Activated T-helper 1 cell treated with anti-CD3 and anti-CD28 coated beads, Interleukin-2, amount 50 U/mL, for 16 hours (primary cell): Measurements from ENCODE around the gene ATP11C.

Experiments used
- DNase-seq, 2 donors: peaks; one replicate each; pipeline ENCODE4 v3.0.0-alpha.2; 2020; ENCODE audit warnings: low read depth in 1 of 2, low spot score in 1 of 2

ATP11C gene

DNA sequence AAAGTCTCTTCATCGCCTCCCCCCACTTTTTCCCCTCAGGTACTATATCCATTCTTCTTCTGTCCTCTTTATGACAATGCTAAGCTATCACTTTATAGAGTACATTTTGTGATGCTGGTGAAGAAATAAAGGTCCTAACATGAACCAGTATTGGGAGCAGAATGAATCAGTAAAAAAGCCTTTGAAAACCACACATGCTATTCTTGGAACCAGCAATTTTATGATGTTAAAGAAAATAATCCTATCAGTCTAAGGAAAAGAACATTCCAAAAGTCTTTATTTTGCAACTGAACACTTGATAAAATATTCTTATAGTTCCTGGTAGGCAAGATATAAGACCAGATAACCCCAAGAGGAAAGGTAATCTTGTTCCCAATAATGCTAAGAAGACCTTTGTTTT lies 117.1 kb downstream of the ATP11C start:
- DNase-seq: no peak

DNA sequence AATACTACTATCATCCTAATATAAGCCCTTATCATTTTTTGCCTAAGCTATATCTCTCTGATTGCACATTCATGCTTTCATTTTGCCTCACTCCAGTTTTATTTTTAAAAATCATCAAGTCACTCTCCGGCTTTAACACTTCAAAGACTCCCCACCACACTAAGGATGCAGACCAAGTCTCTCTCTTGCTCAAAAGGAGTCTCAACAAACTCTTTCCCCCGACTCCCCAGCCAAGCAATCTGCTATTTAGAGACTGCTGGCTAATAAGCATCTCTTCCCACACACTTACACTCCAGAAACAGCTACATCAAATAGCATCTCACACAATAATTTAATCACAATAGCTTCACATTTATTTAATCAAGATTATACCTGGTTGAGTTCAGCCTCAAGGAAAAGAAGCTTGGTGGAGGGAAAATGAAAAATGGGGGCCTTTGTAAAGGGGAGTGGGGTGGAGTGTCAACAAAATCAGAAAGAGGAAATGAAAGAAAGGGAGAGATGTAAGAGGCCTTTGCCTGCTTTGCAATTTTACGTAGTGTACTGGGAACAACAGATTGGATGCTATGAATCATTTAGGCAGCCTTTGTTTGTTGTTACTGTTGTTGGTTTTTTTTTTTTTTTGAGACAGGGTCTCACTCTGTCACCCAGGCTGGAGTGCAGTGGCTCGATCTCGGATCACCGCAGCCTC lies 120.8 kb downstream of the ATP11C start:
- no peak for DNase-seq

DNA sequence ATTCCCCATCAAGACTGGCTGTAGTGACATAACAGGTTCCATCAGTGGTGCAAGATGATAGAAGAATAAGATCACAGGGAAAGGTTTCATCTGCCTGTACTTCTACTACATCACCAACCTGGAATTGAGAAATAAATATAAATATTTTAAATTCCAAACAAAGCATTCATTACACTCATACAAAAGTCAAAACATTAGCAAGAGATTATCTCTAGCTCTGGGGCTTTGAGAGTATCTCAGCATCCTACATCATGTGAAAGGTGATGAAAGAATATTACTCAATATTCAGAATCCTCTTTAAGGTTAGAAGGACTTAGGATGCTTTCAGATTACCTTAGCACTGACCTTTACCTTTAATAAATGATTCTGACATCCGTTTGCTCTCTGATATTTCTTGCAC lies 128.4 kb downstream of the ATP11C start:
- no peak for DNase-seq

DNA sequence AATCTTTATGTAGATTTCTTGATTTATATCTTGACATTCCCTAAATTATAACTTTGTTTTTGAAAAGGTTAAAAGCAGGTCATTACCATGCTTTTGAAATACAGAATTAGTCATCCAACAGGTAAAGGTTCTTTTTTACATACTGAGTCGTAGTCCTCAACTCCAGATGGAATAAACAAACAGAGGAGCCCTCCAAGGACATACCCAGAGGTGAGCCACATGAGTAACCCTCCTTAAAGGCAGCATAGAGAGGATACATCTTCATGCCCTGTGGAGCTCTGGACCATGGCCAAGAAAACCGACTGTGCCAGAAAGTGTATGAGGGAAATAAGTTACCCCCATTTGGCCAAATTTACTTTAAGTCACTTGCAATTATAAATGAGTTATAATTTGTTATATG lies 129.6 kb downstream of the ATP11C start:
- DNase-seq: no peak

DNA sequence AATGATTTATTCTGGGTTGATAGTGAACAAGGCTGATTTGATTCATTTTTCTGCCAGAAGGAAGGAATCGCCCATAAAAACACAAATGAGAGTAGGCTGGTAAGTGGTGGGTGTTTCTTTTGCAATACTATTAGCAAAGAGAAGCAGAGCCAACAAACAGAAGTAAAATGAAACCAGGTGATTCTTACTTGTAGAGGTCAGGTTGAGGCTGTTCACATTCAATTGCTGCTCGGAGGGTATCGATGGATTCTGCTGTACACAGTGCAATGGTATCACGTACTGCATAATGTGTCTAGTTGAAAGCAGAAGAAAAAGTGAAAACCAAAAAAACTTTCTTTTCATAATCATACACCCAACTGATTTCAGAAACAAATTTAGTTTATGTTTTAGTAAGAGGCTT lies 130.8 kb downstream of the ATP11C start:
- no peak for DNase-seq

DNA sequence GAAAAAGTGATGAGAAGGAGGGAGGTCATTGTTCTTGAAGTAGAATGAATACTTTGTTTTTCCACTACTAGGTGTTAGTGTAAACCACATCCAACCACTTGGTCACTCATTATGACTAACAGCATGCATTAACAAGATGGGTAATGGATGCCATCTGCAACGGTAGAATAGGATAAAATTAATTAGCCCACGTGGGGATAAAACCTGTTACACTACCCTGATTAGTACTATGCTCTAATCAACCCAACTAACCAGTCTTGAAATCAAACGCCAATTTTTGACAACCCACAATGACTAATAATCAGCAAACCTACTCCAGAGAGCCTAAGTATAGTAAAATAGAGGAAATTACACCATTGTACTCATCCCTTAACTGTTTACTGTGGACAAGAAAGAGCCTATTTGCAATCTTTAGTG lies 131.4 kb downstream of the ATP11C start:
- DNase-seq: no peak

DNA sequence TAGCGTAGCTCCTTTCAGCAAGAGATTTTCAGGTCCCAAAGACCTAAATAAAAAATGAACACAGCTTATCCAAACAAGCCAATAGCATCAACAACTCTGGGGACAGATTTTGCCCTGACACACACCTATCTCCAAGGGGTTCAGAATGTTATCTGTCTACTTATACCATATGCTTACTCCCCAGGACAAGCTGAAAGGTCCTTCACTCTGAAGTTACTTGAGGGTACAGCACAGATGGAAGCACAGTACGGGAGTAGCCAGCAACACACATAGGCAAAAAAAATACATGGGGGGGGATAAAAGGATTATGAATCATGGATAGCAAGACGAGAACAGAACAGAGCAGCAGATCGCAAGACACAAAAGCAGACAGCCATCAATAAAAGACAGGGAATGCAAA lies 134.2 kb downstream of the ATP11C start:
- DNase-seq: no peak

DNA sequence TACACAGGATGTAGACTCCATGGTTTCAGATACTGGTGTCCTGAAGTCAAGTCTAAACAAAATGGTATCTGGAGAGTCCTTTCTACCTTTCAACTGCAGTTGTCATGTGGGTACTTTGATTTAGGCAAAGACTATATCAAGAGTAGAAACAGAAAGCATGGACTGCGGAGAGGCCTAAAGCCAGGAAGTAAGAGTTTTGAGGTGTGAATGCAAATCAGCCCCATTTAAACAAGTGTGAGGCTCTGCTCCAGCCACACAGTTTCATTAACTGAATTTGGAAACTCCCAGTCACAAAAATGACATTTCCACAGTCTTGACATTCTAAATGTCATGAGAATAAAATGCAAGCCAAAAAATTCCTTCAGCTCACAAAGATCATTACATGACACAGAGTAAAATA lies 137.7 kb downstream of the ATP11C start:
- no peak for DNase-seq

DNA sequence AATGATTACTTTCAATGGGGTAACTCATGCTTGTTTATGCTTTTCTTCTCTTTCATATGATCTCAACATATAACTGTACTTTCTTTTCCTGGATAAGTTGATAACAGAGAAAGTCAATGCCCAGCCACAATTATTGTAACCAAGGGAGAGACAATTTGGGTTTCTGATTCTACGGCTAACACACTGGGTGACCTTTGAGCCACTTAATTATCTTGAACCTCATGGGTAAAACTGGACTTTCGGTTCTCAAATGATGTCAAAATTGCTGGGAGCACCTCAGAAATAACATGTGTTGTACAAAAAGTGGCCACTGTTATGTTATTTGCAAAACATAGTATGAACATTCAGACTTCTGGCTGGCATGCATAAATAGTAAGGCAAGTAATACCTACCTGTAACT lies 145.3 kb downstream of the ATP11C start:
- no peak for DNase-seq

DNA sequence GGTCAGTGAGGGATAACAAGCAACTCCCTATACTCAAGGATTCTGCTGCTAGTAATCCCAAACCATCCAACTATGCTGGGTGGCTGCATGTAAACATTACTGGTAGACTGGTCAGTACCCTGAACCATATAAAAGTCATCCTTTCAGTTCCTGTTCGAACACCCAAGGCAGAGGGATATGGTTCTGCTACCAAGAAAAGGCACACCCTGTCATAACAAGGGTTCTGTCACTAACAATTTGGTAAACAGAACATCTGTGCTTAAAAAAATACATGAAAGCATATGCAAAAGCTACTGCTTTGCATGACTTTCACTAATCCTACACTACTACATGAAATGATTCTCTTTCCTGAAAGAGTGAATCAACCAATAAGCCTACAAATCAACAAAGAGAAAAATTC lies 148.0 kb downstream of the ATP11C start:
- no peak for DNase-seq

DNA sequence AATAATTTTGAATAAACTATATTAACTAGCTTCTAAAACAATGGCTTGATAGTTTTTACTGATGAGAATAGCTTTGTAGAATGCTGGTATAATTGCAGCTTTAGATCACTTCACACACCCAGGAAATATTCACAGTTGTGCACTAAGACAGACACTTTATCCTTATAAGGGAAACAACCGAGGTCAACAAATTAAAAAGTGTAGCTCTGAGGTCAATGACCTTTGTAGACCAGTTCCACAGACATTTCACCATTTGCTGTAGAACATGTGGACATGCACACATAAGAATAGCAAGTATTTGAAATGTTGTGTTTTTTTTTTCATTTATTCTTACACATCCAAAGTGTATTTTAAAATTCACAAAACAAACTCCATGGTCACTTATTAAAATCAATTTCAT lies 148.9 kb downstream of the ATP11C start:
- DNase-seq: no peak

DNA sequence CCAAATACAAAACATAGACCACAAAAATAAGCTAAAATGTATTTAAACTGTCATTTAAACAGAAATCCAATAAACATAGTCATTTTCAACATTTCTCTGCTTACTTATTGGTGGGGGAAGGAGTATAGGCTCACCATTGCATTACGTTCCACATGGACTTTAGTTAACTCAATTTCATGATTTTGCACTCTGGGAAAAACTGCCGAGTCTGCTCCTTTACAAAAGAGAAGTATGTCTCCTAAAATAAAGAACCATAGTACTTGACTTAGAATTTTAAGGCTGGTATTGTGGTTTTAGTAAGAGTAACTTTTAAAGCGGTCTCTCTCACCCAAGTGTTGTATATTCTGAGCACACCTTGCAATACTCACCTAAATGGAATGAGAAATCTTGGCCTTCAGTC lies 149.8 kb downstream of the ATP11C start:
- no peak for DNase-seq

DNA sequence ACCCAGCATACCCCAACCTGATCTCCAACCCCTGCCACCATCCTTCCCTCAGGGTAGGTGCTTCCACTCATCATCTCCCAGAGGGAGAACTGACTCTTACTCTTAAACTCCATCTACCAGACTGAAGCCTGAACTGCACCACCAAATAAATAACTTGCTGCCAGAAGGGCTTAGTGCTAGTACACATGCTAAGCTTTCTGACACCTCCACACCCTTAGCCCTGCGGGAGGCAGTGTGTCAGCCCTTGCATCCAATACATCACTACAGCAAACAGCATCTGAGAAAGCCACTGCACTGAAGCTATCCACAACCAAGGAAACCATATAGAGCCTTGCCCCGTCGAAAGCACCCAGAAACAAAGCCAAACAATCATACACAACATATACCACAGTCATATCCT lies 156.3 kb downstream of the ATP11C start:
- no peak for DNase-seq

DNA sequence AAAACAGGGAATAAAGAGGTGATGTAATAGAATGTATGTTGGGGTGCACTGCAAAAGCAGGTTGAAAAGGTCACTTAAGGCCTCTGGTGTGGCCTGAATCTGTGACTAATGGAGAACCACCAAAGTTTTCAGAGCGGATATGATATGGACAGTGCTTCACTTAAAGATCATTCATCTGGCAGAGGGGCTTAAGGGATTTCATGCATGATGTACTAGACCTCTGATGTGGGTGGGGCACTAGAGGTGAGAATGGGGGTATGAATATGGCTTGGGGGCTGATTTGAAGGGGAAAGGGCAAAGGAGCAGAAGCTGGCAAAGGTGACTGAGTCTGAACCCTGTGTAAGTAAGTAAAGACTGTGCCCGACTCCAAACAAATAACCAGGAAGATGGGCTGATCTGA lies 162.5 kb downstream of the ATP11C start:
- no peak for DNase-seq

DNA sequence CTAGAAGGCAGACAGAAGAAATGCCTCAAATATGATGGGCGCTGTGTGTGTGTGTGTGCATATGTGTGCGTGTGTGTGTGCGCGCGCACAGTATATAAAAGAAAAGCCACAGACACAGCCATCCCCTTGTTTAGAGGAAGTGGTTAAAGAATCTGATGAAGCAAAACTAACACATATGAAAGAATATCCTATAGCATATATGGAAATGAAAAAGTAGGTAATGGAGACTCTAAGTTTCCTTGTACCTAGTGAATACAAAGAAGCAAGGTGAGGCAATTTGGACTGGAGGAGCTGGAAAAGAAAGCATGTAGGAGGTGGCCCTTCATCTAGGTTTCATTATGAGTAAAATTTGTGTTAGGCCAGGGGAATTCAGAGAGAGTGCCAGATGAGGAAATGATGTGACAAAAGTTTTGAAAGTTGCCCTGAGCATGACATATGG lies 166.3 kb downstream of the ATP11C start:
- no peak for DNase-seq

DNA sequence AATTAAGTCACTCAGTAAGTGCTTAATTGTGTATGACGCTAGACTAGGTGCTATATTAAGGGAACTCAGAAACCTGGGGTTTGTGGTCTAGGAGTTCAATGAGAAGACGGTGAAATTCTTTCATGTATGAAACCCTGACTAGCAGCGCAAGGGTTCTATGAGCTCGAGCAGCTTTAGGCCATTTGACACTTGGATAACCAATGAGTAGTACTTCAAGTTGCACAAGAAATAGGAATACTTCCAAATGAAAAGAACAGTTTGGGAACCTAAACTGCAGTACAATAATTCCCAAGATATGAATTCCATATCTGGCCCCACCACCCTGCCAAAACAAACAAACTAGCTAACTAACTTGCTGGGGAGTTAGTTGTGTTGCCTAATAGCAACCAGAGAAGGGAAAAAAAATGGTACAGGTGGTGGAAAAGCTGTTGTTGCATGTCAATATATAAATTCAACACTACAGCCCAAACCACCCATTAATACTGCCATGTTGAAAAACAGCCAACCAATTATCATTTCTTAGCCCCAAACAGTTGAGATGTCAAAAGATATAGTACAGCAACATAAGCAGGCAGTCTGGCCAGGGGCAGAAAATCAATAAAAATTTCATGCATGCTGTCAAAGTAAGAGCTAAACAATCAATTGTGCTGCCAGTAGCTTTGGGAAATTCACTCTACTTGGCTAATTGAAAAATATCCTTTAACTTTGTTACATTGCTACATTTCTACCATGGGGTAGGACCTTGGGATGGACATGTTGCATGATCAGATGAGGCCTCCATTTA lies 170.3 kb downstream of the ATP11C start:
- DNase-seq: no peak

DNA sequence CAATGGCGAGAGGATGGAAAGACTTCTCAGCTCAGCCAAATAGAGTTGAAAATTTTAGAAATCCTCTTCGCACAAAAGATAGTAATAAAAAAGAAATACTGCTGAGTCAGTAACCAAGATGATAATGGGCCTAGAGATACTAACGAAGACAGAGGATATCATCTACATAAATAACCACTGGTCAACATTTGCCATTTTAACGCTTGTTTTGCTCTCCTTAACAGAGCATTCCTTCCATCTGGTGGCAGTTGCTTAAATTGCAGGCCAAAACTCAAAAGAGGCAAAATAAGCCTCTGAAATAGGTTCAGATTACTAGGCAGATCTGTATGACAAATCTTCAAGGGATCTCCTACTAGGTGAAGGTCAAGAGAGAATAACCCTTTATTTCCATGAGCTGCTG lies 173.2 kb downstream of the ATP11C start:
- DNase-seq: no peak

DNA sequence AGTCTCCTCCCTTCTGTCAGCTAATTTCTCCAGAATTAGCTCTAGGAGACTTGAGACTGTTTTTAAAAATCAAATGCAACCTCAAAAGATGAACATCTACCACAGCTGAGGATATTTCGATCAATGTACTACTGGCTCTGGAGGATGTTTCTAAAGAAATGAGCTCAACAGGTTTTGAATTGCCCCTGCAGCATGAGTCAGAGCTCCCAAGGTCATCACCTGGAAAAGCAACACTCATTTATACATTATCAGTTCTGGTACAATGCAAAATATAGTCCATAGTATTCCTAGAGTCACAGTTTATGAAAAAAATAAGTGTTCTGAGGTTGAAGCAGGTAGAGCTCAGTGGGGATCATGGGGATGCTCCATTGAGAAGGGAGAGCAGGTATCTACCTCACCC lies 174.0 kb downstream of the ATP11C start:
- DNase-seq: no peak

DNA sequence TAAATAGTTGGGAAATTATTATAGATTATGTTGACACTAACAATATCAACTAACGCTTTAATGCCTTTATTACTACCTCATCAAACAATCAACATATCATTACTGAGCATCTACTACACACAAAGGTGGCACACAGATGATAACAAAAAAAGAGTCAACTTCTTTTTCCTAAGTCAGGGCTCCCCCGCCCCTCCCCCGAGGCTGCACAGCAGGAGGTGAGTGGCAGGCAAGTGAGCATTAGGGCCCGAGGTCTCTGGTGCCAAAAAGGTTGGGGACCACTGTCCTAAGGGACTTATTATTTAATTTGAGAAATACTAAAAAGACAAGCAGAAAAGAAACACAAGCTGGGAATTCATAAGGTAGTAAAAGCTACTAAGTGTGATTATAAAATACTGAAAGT lies 174.6 kb downstream of the ATP11C start:
- no peak for DNase-seq

DNA sequence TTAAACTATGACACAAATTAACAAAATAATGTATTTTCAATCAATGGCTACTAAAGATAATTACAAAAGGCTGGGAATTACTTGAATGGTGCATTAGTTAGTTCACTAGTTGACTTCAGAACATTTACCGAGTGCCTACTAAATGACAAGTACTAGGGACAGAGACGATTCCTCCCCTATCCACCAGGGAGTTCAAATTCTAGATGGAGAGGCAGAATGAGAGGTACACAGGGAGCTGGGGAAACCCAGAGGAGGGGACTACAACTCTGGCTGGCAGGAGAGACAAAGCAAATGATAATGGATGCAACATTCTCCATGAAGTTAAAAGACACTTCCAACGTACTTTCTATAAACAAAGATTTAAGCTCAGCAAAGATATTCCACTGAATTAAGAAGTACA lies 181.8 kb downstream of the ATP11C start:
- DNase-seq: no peak

DNA sequence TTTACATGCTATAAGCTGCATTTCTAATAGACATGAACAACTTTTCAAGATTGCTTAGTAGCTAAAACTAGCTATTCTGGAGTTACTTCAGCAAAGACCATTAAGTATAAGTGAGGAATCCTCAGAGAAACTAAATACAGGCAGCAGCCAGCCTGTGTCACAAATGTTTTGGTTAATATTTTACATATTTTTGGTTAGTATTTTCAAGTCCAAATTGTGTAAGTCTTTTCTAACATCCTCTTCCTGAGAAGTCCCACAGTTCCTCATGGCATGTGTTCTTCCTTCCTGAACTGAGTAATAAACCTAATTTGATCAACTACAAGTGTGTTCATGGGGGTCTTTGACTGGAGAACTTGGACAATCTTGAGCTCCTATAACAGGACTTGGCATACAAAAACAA lies 182.5 kb downstream of the ATP11C start:
- DNase-seq: no peak

DNA sequence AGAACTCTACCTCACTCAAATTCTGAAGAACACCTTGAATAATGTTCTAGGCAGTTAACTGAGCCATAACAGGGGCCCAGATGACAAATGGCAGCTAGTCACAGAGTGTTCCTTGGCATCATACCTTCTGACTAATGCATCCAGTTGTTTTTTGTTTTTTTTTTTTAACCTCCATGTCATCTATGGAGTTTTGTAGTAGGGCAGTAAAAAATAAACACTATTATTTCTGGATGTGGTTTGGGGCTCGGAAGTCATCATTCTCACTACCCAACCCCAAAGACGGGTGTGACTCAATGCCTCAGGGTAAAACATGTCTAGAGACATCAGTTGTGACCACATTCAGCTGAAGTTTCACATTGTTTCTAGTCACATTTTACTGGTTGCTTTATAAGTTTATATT lies 193.7 kb downstream of the ATP11C start:
- no peak for DNase-seq

DNA sequence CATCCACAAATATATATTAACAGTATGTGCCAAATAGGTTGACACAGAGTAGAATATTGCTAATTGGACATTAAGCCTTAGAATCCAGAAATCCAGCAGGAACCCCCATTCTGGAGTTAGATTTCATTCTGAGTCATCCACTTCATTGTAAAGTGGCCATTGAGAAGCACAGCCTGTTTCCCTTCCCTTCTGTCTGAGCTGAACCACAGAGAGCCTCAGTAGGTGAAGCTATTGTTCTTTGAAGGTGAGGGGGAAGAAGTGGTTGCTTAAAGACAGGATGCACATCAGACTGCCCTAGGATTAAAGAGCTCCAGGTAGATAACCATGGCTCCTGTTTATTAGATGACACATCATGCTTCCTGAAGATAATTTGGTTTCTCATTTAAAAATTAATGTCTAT lies 194.3 kb downstream of the ATP11C start:
- no peak for DNase-seq
